Ishikawa (cell line): ENCODE measurements around the gene KCNH4.

Source experiments
- CREB1 ChIP-seq: IDR thresholded peaks from 2 replicates; pipeline ENCODE4 v1.6.1; 2012; ENCODE audit warnings: low read depth
- EGR1 ChIP-seq: IDR thresholded peaks from 2 replicates; pipeline ENCODE4 v1.6.1; 2012
- EP300 ChIP-seq: IDR thresholded peaks from 2 replicates; pipeline ENCODE4 v1.6.1; 2012; ENCODE audit warnings: borderline replicate concordance
- FOXM1 ChIP-seq: IDR thresholded peaks from 2 replicates; pipeline ENCODE4 v1.6.1; 2012; ENCODE audit warnings: low read depth, borderline replicate concordance
- MAX ChIP-seq: IDR thresholded peaks from 2 replicates; pipeline ENCODE4 v1.6.1; 2012
- RAD21 ChIP-seq: IDR thresholded peaks from 2 replicates; pipeline ENCODE4 v1.6.1; 2012; ENCODE audit warnings: low read depth
- TCF12 ChIP-seq: IDR thresholded peaks from 2 replicates; pipeline ENCODE4 v1.6.1; 2012; ENCODE audit warnings: low read depth
- TEAD4 ChIP-seq: IDR thresholded peaks from 2 replicates; pipeline ENCODE4 v1.6.1; 2012
- YY1 ChIP-seq: IDR thresholded peaks from 2 replicates; pipeline ENCODE4 v1.6.1; 2012; ENCODE audit warnings: low read depth
- ZBTB7A ChIP-seq: IDR thresholded peaks from 2 replicates; pipeline ENCODE4 v1.6.1; 2012; ENCODE audit warnings: low read depth

GRCh38 chr17:42167807-42168206 lies 13.1 kb downstream of the KCNH4 start:
- TF ChIP-seq MAX (no peak), RAD21 (no peak), EP300 (no peak), EGR1 (no peak), ZBTB7A (no peak), YY1 (no peak), CREB1 (no peak), FOXM1 (no peak), TEAD4 (no peak), TCF12 (no peak)
